Fibroblast of gingiva (primary cell): ENCODE results near the gene MCRIP2.

Experiments used
- DNase-seq: peaks from one replicate; pipeline ENCODE4 v3.0.0-alpha.2; 2011; ENCODE audit warnings: low read depth

MCRIP2 gene

DNA sequence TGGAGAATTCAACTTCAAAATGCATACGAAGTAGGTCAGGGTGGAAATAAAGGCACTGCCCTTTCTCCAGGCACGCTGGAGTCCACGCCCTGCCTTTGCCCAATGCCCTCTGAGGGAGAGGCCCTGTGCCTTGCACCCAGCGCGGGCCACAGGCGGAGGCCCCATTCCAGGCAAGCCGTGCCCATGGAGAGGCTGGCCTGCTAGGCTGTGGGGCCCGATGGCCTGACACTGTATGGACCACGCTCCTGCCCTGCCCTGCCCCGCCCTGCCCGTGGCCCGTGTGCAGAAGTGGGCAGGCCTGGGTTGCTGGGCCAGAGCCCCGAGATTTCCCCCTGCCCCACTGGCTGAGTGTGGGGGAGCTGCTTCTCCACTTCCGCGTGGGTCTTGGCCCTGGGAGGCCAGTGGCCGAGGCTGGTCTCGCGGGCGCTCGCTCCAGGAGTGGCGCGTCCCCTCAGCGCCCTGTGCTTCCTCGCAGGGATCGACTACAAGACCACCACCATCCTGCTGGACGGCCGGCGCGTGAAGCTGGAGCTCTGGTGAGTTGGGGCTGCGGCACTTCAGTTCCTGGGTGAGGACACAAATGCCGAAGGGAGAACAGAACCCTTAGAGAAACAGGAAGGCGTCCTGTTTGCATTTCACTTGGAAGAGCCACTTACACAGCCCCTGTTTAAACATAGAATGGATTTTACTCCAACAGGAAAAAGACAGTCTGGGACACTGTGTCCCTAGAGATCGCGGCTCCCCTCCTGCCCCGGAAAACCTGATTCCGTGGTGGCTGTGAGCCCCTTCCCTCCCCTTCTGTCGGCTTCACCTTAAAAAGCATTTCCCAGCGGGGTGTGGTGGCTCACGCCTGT lies 24.7 kb upstream of the MCRIP2 start:
- no peak for DNase-seq

DNA sequence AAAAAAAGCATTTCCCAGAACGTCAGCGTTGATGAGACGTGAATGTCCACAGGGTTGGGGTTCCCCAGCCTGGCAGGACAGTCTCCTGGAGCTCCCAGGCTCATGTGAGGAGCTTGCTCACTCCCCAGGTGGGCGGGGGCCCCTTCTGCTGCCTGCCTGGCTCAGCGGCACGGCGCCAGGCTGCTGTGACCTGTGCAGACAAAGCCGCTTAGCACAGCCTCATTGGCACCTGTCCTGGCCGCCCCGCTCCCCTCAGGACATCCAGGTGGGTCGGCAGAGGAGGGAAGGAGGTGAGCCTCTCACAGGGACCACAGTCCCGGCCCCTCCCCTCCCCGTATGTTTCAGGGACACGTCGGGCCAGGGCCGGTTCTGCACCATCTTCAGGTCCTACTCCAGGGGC lies 23.8 kb upstream of the MCRIP2 start:
- DNase-seq = no peak

DNA sequence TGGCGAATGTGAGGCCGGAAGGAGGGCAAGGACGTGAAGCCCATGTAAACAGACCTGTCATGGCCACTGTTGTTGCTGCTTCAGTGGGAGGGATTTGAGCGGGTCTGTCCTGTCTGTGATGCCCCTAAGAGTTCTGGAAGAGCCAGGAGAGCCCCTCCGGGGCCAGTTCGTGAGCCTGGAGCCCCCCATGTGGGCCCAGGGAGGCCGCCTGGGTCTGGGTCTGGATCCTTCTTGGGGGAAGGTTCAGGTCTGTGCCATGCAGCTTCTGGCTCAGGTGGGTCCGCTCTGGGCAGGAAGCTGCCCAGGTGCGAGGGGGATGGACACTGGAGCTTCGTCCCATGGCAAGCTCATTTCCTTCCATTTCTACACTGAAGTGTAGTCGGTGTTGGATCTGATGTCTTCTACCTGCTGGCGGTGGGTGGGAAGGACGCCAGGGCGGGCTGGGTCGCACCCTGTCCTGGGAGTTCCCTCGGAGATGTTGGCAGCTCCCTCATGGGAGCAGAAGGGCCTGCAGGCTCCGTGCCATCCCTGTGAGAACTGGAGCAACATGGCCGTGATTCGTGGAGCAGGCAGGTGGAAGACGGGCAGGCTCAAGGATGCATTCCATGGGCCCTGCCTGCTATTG lies 22.0 kb upstream of the MCRIP2 start:
- no peak for DNase-seq

DNA sequence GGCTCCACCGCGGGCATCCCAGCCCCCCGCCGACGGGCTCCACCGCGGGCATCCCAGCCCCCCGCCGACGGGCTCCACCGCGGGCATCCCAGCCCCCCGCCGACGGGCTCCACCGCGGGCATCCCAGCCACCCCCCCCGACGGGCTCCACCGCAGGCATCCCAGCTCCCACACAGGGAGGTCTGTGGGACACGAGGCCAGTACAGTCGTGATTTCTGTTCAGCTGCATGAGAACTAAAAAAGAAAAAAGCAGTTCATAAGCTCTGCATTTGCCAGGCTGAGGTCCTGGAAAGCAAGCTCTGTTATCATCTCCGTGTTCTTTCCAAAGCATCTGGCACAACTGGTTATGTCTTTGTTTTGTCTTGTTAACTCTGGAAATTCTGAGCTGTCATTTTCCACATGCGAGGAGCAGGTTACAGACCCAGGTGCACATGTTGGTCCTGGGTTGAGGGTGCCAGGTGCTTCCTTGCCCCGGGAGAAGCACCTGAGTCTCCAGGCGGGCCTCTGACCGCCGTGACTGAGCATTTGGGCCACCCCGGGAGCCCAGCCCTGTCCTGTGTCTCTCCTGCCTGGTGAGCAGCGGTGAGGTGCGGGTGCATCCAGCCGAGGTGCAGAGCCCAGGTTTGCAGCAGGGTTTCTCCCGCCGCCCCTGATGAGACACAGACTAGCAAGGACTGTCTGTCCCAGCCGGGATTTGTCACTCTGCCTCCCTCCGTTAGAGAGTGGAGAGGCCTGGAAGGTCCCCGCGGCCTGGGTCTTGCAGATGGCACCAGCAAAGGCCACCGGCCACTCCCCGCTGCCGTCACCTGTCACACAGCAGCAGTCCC lies 20.7 kb upstream of the MCRIP2 start:
- no peak for DNase-seq

DNA sequence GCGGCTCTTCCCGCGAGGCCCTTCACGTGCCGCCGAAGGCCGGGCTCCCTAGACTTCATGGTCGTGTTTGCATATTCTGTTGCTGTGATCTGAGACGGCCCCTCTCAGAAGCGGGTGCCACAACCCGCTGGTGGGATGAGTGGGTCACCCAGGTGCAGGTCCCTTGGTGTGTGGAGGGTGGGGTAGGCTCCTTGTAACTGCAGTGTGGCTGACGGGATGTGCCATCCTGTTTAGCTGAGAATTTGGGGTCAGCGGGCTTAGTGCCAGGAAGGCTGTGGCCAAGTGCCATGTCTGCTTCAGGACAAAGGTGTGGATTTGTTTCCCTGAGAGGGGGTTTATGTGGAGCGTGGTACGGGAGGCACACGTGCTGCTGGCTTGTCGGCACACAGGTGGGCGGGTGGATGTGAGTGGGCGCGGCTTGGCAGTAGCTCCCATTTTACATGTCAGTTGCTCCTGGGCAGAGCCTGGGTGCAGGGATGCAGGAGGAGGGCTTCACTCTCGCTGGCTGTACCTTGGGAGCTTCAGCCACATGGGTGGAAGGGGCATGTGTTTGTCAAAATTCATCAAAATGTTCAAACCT lies 20.0 kb upstream of the MCRIP2 start:
- DNase-seq = no peak

DNA sequence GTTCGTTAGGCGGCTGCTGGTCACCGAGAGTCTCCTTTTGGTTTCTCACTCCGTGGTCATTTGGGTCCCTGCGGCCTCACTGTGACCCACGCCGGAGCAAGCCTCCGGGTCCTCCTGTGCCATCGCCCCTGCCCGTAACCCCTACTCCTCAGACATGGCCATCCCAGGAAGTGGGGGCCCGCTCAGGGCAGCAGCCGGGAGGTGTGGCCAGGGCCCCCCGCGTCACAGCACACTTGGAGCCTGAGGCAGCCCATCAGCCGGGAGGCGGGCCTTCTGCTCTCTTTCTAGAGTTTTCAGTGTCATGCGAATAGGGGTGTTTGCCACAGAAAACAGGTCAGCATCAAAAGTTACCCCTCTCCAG lies 18.7 kb upstream of the MCRIP2 start:
- DNase-seq = no peak

DNA sequence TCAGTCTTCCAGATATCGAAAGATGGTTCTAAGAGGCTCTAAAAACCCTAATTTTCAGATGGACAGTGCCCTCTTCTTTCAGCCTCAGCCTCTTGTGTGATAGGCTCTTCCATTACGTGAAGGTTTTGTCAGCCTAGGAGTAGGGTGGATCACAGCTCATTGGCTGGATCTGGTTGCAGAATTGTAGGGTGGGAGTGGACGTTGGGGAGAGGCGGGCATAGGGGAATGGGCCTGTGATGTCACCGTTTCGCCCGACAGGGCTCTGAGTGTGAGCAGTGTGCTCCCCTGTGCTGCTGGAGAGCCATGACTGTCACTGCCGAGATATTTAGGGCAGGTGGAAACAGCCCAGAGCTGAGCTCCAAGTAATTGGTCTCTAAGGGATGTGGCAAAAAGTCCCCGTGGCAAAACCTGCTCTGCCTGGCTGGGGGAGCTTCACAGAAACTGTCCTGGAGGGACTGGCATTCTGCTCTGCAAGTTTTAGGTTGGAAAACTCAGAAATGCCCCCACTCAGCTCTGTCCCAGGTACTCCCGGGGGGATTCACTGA lies 17.0 kb upstream of the MCRIP2 start:
- DNase-seq = no peak

DNA sequence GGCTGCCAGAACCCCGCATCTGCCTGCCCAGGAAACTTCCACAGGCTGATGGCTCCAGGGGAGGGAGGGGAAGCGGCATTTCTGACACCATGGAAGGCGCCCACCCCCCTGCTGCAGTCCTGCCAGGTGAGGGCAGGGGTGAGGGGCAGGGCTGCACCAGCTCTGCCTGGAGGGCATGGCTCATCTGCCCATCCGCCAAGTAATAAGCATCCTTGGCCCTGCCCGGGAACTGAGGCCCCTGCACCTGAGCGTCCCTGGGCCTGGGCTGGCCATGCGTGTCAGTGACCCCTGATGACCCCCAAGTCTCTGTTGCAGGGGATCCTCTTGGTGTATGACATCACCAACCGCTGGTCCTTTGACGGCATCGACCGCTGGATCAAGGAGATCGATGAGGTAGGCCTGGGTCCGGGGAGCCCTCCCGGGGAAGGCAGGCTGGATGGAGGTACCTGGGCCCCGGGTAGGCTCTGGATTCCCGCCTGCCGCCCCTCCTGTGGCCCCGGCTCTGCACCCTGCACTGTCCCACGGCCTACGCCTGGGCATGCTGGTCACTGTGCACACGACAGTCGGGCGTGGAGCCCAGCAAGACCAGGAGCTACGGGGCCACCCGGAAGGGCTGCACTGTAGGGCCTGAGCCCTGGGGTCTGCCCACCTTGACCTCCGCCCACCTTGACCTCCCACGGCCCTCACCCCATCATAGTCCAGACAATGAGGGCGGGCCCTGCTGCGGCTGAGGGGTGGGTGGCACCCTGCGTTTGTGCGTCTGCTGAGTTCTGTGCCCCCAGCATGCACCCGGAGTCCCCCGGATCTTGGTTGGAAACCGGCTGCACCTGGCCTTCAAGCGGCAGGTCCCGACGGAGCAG lies 16.3 kb upstream of the MCRIP2 start:
- DNase-seq = no peak

DNA sequence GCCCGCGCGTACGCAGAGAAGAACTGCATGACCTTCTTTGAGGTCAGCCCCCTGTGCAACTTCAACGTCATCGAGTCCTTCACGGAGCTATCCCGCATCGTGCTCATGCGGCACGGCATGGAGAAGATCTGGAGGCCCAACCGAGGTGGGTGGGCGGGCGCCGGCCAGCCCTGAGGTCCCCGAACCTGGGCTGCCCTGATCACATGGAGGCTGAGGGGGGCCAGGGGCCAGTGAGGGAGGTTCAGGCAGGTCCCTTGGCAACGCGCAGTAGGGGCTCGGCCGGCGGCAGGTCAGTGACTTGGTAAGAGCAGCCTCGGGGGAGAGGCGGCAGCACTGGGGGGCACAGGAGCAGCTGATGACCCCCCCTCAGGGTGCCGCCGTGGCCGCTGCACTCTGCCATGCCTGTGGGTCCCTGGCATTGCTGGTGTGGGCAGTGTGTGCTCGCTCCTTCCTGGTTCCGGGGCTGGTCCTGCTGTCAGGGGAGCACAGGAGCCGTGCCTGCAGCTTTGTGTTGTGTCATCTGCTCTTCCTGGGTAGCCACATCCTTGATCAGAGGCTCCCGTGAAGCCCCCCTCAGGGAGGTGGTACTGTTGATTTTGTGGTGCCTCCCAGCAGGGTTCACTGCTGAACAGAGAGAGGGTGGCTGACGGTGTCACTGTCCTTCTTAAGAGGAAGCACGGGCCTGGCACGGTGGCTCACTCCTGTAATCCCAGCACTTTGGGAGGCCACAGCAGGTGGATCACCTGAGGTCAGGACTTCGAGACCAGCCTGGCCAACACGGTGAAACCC lies 15.5 kb upstream of the MCRIP2 start:
- no peak for DNase-seq

DNA sequence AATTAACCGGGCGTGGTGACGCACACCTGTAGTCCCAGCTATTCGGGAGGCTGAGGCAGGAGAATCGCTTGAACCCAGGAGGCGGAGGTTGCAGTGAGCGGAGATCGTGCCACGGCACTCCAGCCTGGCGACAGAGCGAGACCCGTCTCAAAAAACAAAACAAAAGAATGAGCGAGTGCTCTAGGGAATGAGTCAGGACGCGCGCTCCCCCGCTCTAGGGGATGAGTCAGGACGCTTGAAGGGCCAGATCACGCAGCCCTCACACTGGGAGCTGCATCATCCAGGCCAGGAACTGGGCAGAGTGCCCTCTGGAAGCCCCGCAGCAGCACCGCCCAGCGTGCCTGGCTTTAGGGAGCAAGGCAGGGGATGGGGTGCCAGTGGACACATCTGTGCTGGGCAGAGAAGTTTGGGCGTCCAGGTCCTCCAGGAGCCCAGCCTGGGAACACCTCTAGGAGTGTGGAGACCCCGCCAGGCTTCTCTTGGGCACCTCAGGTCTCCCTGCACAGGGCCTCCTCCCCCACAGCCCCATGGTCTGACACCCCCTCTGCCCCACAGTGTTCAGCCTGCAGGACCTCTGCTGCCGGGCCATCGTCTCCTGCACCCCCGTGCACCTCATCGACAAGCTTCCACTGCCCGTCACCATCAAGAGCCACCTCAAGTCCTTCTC lies 14.7 kb upstream of the MCRIP2 start:
- peak; percentile 95 for DNase-seq

DNA sequence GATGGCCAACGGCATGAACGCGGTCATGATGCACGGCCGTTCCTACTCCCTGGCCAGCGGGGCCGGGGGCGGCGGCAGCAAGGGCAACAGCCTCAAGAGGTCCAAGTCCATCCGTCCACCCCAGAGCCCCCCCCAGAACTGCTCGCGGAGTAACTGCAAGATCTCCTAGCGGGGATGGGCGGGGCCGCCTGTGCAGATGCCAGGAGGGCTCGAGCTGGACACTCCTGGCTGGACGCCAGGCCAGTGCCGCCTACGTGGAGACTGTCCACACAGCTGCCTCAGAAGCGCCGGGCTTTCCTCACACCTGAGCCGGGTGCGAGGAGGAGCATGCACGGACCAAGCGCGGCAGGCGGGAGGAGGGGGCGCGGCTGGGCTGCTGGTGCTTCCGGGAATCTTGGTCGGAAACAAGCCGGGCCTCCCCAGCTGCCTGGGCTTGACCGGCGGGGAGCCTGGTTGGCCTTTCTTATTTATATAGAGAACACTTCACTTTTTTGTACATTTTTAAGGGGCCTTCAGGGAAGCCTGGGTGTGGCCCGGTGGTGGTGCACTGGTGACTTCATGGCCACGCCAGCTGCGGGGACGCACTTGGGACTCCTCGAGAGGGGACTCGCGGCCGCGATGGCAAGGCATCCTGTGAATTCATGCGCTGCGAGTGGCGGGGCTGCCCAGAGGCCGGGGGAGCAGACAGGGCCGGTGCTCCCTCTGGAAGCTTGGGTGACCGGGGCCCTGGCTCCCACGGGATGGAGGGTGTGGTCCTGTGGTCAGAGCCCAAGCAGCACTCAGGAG lies 14.0 kb upstream of the MCRIP2 start:
- no peak for DNase-seq

DNA sequence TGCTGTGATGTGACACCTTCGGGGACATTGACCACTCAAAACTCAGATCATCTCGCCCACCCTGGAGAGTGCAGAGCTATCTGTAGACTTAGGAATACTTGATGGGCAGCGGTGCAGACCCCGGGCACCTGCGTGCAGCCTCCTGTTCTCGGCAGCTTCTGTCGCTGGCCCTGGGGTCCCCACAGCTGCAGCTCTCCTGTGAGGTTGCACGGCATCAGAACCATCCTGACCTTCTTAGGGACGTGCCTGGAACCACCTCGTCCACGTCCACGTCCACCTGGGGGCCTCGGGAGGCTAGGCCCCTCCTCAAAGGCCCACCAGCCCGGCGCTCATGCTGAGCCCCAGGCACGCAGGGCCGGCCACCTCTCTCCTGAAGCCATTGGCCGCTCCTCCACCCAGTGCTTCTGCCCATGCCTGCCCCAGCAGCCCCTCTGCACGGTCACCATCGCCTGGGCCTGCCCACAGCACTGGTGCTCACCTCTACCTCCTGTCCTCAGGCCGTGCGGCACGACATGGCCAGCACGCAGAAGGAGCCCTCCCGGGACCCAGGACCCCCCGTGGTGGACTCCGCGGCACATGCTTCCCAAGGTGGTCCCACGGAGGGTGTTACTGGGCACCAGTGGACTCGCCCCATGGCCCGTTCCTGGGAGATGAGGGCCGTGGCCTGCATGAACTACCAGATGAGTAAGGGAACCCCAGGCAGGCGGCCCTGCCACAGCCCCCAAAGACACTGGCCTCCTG lies 13.1 kb upstream of the MCRIP2 start:
- DNase-seq = no peak

DNA sequence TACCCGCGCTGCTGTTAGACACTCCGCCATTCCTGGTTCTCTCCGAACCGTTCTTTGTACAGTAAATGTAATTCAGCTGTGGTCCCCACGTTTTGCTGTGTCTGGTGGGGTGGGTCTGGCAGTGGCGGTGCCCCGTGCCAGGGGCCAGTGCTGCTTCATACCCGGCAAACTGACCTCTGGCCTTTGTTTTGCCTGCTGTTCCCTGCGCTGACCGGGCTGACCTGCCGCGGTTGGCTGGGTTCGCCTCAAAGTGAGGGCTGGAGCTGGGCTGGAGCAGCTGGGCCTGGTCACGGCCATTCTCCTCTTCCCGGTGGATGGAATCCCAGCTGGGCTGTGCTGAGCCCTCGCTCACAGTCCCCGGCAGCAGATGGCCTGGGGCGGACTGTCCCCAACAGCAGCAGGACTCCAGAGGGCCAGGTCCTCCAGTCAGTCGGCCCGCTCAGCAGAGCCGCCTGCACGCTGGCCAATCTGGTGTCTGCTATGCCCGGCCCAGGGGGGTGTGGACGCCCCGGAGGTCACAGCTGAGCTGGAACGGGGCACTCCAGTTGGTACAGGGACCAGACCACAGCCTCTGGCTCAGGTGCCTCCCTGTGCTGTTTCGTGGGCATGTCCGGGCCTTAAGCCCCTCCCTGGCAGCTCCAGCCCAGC lies 12.3 kb upstream of the MCRIP2 start:
- DNase-seq = no peak

DNA sequence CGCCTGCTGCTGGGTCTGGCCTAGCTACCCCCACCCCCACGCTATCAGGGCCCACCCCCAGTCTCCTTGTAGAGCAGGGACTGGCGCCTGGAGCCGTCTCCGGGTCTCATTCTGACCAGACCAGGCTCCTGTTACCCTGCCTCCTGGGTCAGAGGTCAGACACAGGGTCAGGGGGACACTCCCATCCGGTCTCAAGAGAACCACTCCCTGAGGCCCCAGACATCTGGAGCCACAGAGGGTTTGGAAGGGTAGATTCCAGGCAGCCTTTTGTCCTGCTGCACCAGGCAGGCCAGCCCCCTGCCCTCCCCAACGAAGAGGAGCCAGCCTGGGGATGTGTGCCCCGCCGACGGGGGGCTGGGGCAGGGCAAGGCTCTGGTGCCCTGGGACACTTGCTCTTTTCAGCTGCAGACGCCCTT lies 11.8 kb upstream of the MCRIP2 start:
- DNase-seq = no peak

DNA sequence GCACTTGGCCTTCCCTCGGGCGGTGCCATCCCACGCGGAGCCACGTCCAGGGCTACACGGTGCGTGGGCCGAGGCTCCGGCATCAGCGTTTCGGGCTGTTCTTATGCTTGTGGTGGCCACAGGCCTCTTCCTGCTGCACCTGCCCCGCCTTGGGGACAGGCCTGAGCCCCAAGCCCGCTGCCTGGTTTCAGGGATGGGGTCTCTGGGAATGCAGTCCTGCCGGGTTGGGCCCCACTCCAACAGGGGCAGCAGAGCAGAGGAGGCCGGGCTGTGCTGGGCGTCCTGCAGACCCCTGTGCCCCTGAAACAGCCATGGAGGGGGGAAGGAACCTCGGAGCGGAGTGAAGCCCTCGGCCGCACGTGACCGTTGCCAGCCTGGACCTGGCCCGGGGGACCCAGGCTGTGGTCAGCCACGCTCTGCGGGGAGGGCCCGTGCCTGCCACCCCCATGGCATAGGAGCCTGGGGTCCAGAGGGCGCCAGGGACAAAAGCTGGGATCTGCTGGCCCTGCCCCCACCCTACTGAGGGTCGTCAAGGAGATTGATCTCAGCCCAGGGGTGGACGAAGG lies 11.3 kb upstream of the MCRIP2 start:
- no peak for DNase-seq

DNA sequence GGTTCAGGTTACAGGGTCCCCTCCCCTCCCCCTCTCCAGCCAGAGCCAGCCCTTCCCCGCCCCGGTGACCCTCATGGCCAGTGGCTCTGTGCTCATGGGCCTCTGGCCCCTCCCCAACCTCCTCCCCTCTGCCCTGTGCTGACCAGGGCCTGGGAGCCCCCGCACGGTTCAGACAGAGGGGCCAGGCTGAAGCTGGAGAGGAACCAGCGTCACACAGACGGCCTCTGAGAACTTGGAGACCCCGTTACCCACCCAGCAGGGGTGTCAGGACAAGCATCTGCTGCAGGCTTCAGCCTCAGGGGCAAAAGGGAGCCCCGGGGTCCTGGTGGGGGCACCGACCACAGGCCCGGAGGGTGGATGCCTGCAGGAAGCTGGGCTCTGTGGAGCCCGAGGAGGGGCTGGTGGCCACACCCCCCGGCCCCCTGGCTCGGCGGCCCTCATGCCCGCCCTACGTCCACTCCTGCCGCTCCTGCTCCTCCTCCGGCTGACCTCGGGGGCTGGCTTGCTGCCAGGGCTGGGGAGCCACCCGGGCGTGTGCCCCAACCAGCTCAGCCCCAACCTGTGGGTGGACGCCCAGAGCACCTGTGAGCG lies 10.7 kb upstream of the MCRIP2 start, which contains the start of gene WFIKKN1:
TSS of gene WFIKKN1 (plus strand) at position 171 of the 591 bp plus-strand sequence. CDS start at position 440, 269 bp downstream.
- no peak for DNase-seq

DNA sequence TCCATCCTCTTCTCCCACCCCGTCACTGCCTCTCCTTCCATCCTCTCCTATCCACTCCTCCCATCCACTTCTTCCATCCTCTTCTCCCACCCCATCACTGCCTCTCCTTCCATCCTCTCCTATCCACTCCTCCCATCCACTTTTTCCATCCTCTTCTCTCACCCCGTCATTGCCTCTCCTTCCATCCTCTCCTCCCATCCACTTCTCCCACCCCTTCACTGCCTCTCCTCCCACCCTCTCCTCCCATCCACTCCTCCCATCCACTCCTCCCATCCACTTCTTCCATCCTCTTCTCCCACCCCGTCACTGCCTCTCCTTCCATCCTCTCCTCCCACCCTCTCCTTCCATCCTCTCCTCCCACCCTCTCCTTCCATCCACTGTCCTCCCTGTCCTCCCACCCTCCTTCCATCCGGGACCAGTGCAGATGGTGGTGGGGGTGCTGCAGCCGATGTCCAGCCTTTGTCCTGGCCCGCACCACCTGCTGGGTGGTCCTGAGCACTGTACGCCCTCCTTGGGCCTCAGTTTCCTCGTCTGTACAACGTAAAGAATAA lies 9.7 kb upstream of the MCRIP2 start:
- no peak for DNase-seq
